Glutamatergic neuron (in vitro differentiated cells): ENCODE results near the gene SUN1. TPM values are rescaled to one million over a fixed set of nuclear protein-coding genes. Genes with fewer than 3 reads are reported as not detected.

ENCODE experiments used
- DNase-seq: peaks from one replicate; pipeline ENCODE4 v3.0.0; 2022
- H3K27ac Mint-ChIP-seq: one replicate; pipeline ENCODE4 v1.8.0; 2020; ENCODE audit warnings: mild to moderate bottlenecking, mixed read lengths, inconsistent platforms; ENCODE audit not compliant: unreplicated experiment
- H3K27me3 Mint-ChIP-seq: one replicate; pipeline ENCODE4 v1.8.0; 2020; ENCODE audit warnings: mild to moderate bottlenecking, moderate library complexity, mixed read lengths, inconsistent platforms; ENCODE audit not compliant: unreplicated experiment
- H3K36me3 Mint-ChIP-seq: one replicate; pipeline ENCODE4 v1.8.0; 2020; ENCODE audit warnings: mild to moderate bottlenecking, mixed read lengths, inconsistent platforms; ENCODE audit not compliant: unreplicated experiment
- H3K4me1 Mint-ChIP-seq: one replicate; pipeline ENCODE4 v1.8.0; 2020; ENCODE audit warnings: mild to moderate bottlenecking, low read depth, mixed read lengths, inconsistent platforms; ENCODE audit not compliant: unreplicated experiment
- H3K4me3 Mint-ChIP-seq: one replicate; pipeline ENCODE4 v1.8.0; 2020; ENCODE audit warnings: mild to moderate bottlenecking, mixed read lengths, inconsistent platforms; ENCODE audit not compliant: unreplicated experiment
- H3K9me3 Mint-ChIP-seq: one replicate; pipeline ENCODE4 v1.8.0; 2020; ENCODE audit warnings: mild to moderate bottlenecking, moderate library complexity, mixed read lengths, inconsistent platforms; ENCODE audit not compliant: unreplicated experiment
- total RNA-seq: library from RNA; stranded (reverse); fragmentation: NEBNext Ultra II Directional; extraction: Animal tissue kit (Norgen Biotek cat#: 25700); gene quantifications from one replicate; pipeline ENCODE4 v1.2.1, GENCODE V29; 2021; ENCODE audit not compliant: unreplicated experiment
- TF ChIP-seq, protein P1 (sequence below): fragments of 200-600 bp; sonication (generic); IDR thresholded peaks from one replicate; pipeline ENCODE4 v1.5.0; 2021; ENCODE audit not compliant: partially characterized antibody, unreplicated experiment

SUN1 gene
- total RNA-seq, 1 donor from 2014 or later = 879 TPM

DNA sequence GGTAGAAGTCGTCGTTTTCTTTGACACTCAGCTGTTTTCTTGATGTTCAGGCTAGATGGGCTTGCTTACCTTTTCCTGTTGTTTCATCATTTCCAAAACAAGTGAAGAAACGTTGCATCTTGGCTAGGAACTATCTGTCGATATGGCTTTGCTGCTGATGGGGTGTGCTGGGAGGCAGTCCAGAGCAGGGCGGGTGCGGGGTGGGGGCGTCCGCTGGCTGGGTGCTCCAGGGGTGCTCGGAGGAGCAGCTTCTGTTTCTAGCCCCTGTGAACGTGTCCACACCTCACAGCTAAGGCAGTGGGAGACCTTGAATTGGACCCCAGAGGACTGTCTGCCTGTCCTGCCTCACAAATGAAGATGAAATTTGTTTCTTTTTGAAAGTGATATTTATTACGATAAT, 7.6 kb upstream of the SUN1 start:
- no peak for DNase-seq
- Mint-ChIP-seq H3K27me3 (peaks cover 24% of the 10 kb centered on the region), H3K4me3 (peak overlapping the region; percentile 97), H3K36me3 (no peaks in the 10 kb centered on the region), H3K4me1 (peaks cover 72% of the 10 kb centered on the region), H3K27ac (peak overlapping the region; percentile 98), H3K9me3 (peaks cover 32% of the 10 kb centered on the region)
- TF ChIP-seq, protein P1, sequence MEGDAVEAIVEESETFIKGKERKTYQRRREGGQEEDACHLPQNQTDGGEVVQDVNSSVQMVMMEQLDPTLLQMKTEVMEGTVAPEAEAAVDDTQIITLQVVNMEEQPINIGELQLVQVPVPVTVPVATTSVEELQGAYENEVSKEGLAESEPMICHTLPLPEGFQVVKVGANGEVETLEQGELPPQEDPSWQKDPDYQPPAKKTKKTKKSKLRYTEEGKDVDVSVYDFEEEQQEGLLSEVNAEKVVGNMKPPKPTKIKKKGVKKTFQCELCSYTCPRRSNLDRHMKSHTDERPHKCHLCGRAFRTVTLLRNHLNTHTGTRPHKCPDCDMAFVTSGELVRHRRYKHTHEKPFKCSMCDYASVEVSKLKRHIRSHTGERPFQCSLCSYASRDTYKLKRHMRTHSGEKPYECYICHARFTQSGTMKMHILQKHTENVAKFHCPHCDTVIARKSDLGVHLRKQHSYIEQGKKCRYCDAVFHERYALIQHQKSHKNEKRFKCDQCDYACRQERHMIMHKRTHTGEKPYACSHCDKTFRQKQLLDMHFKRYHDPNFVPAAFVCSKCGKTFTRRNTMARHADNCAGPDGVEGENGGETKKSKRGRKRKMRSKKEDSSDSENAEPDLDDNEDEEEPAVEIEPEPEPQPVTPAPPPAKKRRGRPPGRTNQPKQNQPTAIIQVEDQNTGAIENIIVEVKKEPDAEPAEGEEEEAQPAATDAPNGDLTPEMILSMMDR = no peak

DNA sequence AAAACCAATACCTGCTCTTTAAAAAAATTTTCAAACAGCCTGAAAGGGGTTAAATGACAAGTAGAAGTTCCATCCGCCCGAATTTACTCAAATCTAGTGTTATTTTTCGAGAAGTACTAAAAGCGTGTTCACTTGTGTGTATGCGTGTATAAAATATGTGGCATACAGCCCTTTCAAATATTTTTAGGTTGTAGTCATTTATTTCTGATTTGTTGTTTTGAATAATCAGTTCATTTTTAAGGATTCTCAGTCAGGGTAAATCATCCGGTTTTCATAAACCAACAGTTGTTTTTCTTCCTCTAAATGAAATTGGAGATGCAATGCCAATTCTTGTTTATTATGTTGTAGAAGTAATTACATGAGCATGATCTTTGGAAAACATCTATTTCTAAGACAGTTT, 6.9 kb upstream of the SUN1 start:
- H3K27ac Mint-ChIP-seq = peak overlapping the region; percentile 99

DNA sequence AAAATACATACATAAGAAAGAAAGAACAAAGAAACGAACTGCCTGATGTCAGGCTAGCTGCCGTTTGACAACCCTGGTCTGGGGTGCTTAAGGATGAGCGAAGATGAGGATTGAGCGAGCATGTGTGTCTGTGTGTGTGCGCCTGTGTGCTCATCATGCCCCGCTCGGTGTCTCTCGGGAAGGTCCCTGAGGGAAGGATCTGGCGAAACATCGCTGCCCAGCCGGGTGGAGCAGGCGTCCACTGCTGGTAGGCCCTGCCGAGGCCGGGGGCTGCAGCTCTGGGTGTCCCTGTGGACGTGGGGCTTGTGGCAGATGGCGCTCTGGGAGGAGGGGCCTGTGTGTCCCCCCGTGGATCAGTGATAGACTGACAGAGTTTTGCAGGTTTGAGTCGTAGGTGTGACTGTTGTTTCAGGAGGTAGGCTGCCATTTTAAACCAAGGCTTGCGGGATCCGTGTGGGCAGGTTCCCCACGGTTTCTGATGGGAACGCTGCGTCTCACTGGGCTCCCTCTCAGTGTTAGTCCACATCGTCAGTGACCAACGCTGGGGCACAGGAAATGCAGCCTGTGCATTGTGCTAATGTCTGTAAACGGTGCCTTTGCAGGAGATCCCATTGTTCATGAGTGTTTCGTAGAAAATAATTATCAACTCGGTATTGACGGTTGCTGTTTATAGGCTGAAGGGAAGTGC, 5.9 kb upstream of the SUN1 start:
- Mint-ChIP-seq H3K27ac (peak overlapping the region; percentile 99), H3K9me3 (peaks cover 34% of the 10 kb centered on the region), H3K36me3 (no peaks in the 10 kb centered on the region), H3K4me3 (peak overlapping the region; percentile 80), H3K4me1 (peaks cover 72% of the 10 kb centered on the region), H3K27me3 (peaks cover 22% of the 10 kb centered on the region)
- DNase-seq = peak; percentile 93
- TF ChIP-seq, protein P1 = no peak

More for the DNA sequence above, 6.9 kb upstream of the SUN1 start:
- Mint-ChIP-seq H3K9me3 (peaks cover 33% of the 10 kb centered on the region), H3K4me3 (peak overlapping the region; percentile 81), H3K27me3 (peaks cover 24% of the 10 kb centered on the region), H3K36me3 (no peaks in the 10 kb centered on the region), H3K4me1 (peaks cover 73% of the 10 kb centered on the region)
- TF ChIP-seq, protein P1 = no peak
- DNase-seq = no peak

DNA sequence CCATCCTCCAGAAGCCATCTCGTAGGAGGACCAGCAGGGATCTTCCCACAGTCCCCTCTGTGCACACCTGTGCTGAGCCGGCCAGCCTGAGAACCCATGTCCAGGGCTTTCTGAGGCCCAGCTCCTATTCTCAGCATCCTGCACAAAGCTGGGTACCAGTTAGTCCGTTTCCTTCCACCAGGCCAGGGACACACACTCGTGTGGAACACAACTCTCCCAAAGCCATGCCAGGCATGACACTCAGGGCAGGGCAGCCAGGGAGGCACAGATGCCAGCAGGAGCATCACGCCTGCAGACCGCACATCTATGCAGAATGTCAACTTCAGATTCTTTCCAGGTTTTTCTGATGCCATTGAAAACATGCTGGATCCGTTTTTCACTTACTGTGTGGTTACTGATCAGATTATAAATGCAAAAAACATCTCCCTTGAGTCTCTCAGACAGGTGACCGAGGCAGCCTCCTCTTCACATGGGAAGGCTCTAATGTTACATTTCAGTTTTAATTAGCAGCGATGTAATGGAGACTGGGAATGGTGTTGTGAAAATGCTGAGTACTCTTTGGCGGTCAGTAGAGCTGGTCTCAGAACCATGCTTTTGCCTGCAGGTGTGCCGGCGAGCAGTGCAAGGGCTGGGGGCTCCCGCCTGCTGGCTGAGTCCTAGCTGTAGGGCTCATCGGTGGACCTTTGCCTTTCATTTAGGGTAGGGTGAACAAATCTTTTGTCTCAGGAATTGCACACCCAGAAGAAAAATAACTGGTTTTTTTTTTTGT, 3.3 kb upstream of the SUN1 start:
- H3K4me3 Mint-ChIP-seq = peak overlapping the region; percentile 43
- peak overlapping the region; percentile 95 for H3K27ac Mint-ChIP-seq
- peaks cover 14% of the 10 kb centered on the region for H3K27me3 Mint-ChIP-seq
- TF ChIP-seq, protein P1 = no peak
- no peaks in the 10 kb centered on the region for H3K36me3 Mint-ChIP-seq
- peaks cover 68% of the 10 kb centered on the region for H3K4me1 Mint-ChIP-seq
- peaks cover 29% of the 10 kb centered on the region for H3K9me3 Mint-ChIP-seq
- no peak for DNase-seq

DNA sequence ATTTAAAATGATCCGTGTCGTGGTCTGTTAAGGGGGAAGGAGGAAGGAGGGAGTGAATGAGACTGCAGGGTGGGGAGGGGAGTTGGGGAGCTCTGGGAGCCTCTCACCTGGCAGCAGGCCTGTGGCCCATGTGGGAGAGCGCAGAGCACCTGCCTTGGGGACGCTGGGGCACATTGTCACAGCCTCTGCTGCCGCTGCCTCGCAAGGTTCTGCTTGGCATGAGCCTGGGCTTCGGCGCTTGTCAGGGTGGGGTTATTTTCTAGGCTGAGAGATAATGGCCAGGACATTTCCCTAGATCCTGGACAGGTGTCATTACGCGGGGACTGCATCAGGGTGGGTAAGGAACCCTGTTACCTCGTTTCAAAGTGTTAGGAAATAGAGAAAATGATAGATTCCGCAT, 2.2 kb upstream of the SUN1 start:
- Mint-ChIP-seq H3K27ac (peak overlapping the region; percentile 95), H3K27me3 (peaks cover 13% of the 10 kb centered on the region), H3K9me3 (peaks cover 27% of the 10 kb centered on the region), H3K4me3 (peak overlapping the region; percentile 81), H3K36me3 (no peaks in the 10 kb centered on the region), H3K4me1 (peaks cover 64% of the 10 kb centered on the region)
- DNase-seq = no peak
- TF ChIP-seq, protein P1 = no peak
